Suppressor macrophage treated with lipopolysaccharide for 1 hour (primary cell): ENCODE measurements around the gene CCM2.
"Not testable (repeated sequence)": the region's sequence is repeated elsewhere in the genome, so short reads cannot be mapped to it uniquely, and the experiment has no call there.

Source experiments
- DNase-seq, 3 donors: peaks; one replicate each; pipeline ENCODE4 v3.0.0-alpha.2; 2020 to 2022

CCM2 gene

GRCh38 chr7:45103958-45104843, 104.2 kb downstream of the CCM2 start:
- no peak for DNase-seq

GRCh38 chr7:45104844-45105587, 105.0 kb downstream of the CCM2 start:
- DNase-seq: no peak

GRCh38 chr7:45105588-45106188, 105.7 kb downstream of the CCM2 start:
- no peak for DNase-seq

- DNase-seq: no peak
Measured at GRCh38 chr7:45106820-45107219, 106.8 kb downstream of the CCM2 start.

GRCh38 chr7:45107356-45107755, 107.4 kb downstream of the CCM2 start:
- no peak for DNase-seq

- no peak for DNase-seq
Measured at GRCh38 chr7:45108863-45109262, 108.9 kb downstream of the CCM2 start.

GRCh38 chr7:45111298-45112223, 111.6 kb downstream of the CCM2 start, which contains the start of gene TBRG4:
TSS of gene TBRG4 (minus strand) at chr7:45111697. CDS start at chr7:45109237, 2,460 bp downstream.
- DNase-seq: peak; percentile 98 to 99 (median 99)

- no peak for DNase-seq
Measured at GRCh38 chr7:45112648-45113047, 112.6 kb downstream of the CCM2 start.

- DNase-seq: not testable (repeated sequence)
Measured at GRCh38 chr7:45114257-45114656, 114.3 kb downstream of the CCM2 start.

GRCh38 chr7:45114926-45115325, 114.9 kb downstream of the CCM2 start:
- DNase-seq: peak; percentile 7 to 33 (median 28)

GRCh38 chr7:45116048-45116447, 116.0 kb downstream of the CCM2 start:
- no peak for DNase-seq

GRCh38 chr7:45117582-45117981, 117.6 kb downstream of the CCM2 start:
- no peak for DNase-seq

- no peak for DNase-seq
Measured at GRCh38 chr7:45118292-45118691, 118.3 kb downstream of the CCM2 start.

- no peak for DNase-seq
Measured at GRCh38 chr7:45118889-45119331, 118.9 kb downstream of the CCM2 start.

GRCh38 chr7:45119550-45119949, 119.5 kb downstream of the CCM2 start:
- DNase-seq: no peak

- no peak for DNase-seq
Measured at GRCh38 chr7:45122975-45123860, 123.2 kb downstream of the CCM2 start.

- no peak for DNase-seq
Measured at GRCh38 chr7:45123913-45124710, 124.1 kb downstream of the CCM2 start.

GRCh38 chr7:45125193-45125904, 125.3 kb downstream of the CCM2 start:
- no peak for DNase-seq
